Measurements from ENCODE around the gene DYNC1I1. TPM values are rescaled to one million over a fixed set of nuclear protein-coding genes. Genes with fewer than 3 reads are reported as not detected.

The DYNC1I1 gene
- total and polyA plus RNA-seq, 4 donors, result 0.28 to 0.67 (median 0.39) TPM

- H3K36me3 ChIP-seq (ENCODE audit: control insufficient read depth in 4 of 4, insufficient read depth in 3 of 4, low read depth in 1 of 4, low read length in 3 of 4), result no peaks in the 10 kb centered on the region
- H3K4me3 ChIP-seq (ENCODE audit: low read depth in 1 of 3, low read length in 3 of 3), result no peak overlapping the region
- 90% methylated on average over 2 of the region's 2 CpGs for WGBS
- no peaks in the 10 kb centered on the region for H3K9me3 ChIP-seq (ENCODE audit: control insufficient read depth in 4 of 4, low read length in 3 of 4)
- no peaks in the 10 kb centered on the region for H3K4me1 ChIP-seq (ENCODE audit: control insufficient read depth in 4 of 4, insufficient read depth in 4 of 4, low read length in 3 of 4)
- no peaks in the 10 kb centered on the region for H3K27me3 ChIP-seq (ENCODE audit: control insufficient read depth in 4 of 4, insufficient read depth in 4 of 4, low read length in 3 of 4)
- no peak overlapping the region for H3K9ac ChIP-seq (ENCODE audit: low read depth in 1 of 2, low read length in 2 of 2)
- no peak for DNase-seq (ENCODE audit: low spot score)
- no peak for TF ChIP-seq FOXA1 (IDR thresholded peaks at IDR 0.05)
- TF ChIP-seq SP1 (IDR thresholded peaks at IDR 0.05), result no peak
- no peak for TF ChIP-seq TAF1 (conservative IDR thresholded peaks at IDR 0.05)
- no peak for TF ChIP-seq JUND (IDR thresholded peaks at IDR 0.05)
- TF ChIP-seq MAX (IDR thresholded peaks at IDR 0.05), result no peak
- no peak for TF ChIP-seq RXRA (IDR thresholded peaks at IDR 0.05)
- TF ChIP-seq EGR1 (IDR thresholded peaks at IDR 0.05; ENCODE audit: low read depth in 2 of 2), result no peak
- no peak for TF ChIP-seq NR2F2 (IDR thresholded peaks at IDR 0.05)
- no peak for TF ChIP-seq FOXA2 (IDR thresholded peaks at IDR 0.05)
- no peak for TF ChIP-seq ATF3 (IDR thresholded peaks at IDR 0.05)
- TF ChIP-seq, protein P1, sequence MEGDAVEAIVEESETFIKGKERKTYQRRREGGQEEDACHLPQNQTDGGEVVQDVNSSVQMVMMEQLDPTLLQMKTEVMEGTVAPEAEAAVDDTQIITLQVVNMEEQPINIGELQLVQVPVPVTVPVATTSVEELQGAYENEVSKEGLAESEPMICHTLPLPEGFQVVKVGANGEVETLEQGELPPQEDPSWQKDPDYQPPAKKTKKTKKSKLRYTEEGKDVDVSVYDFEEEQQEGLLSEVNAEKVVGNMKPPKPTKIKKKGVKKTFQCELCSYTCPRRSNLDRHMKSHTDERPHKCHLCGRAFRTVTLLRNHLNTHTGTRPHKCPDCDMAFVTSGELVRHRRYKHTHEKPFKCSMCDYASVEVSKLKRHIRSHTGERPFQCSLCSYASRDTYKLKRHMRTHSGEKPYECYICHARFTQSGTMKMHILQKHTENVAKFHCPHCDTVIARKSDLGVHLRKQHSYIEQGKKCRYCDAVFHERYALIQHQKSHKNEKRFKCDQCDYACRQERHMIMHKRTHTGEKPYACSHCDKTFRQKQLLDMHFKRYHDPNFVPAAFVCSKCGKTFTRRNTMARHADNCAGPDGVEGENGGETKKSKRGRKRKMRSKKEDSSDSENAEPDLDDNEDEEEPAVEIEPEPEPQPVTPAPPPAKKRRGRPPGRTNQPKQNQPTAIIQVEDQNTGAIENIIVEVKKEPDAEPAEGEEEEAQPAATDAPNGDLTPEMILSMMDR (IDR thresholded peaks at IDR 0.05; ENCODE audit: low read depth, low read length, missing input control), result no peak
- no peak for TF ChIP-seq HNF4G (IDR thresholded peaks at IDR 0.05)
- no peak for TF ChIP-seq GABPA (IDR thresholded peaks at IDR 0.05 in 1 of 2, conservative IDR thresholded peaks at IDR 0.05 in 1 of 2)
- no peak for TF ChIP-seq REST (IDR thresholded peaks at IDR 0.05)
- TF ChIP-seq RAD21 (IDR thresholded peaks at IDR 0.05), result no peak
- no peak for TF ChIP-seq HNF4A (conservative IDR thresholded peaks at IDR 0.05)
- no peak overlapping the region for H3K27ac ChIP-seq (ENCODE audit: low read depth in 1 of 2, low read length in 2 of 2)
Measured at GRCh38 chr7:96009148-96009547, 236.8 kb downstream of the DYNC1I1 start.

DNA sequence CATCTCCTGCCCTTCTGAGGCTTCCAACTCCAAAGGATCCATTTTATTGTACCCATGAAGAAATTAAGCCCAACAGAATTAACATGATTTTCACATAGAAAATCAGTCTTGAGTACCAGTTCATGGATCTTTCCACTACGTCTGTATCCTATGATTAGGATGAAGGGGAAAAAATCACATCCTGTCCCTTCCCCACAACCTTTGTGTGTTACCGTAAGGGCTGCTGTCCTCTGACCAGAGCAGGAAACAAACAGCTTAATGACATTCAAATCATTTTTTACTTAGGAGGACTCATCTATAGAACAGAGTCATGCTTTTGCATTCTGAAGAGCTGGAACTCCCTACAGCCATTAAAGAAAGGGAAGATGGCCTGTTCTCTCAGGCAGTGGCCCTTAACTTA lies 241.5 kb downstream of the DYNC1I1 start:
- Histone ChIP-seq H3K4me1 (ENCODE audit: control insufficient read depth in 4 of 4, insufficient read depth in 4 of 4, low read length in 3 of 4) (no peaks in the 10 kb centered on the region), H3K9ac (ENCODE audit: low read depth in 1 of 2, low read length in 2 of 2) (no peak overlapping the region), H3K27ac (ENCODE audit: low read depth in 1 of 2, low read length in 2 of 2) (no peak overlapping the region), H3K9me3 (ENCODE audit: control insufficient read depth in 4 of 4, low read length in 3 of 4) (no peaks in the 10 kb centered on the region), H3K4me3 (ENCODE audit: low read depth in 1 of 3, low read length in 3 of 3) (no peak overlapping the region), H3K27me3 (ENCODE audit: control insufficient read depth in 4 of 4, insufficient read depth in 4 of 4, low read length in 3 of 4) (no peaks in the 10 kb centered on the region), H3K36me3 (ENCODE audit: control insufficient read depth in 4 of 4, insufficient read depth in 3 of 4, low read depth in 1 of 4, low read length in 3 of 4) (no peaks in the 10 kb centered on the region)
- WGBS, result 81% methylated on average over 2 of the region's 2 CpGs
- TF ChIP-seq MAX (IDR thresholded peaks at IDR 0.05), result no peak
- DNase-seq (ENCODE audit: low spot score), result no peak
